ENCODE results near the gene RPP21.

DNA sequence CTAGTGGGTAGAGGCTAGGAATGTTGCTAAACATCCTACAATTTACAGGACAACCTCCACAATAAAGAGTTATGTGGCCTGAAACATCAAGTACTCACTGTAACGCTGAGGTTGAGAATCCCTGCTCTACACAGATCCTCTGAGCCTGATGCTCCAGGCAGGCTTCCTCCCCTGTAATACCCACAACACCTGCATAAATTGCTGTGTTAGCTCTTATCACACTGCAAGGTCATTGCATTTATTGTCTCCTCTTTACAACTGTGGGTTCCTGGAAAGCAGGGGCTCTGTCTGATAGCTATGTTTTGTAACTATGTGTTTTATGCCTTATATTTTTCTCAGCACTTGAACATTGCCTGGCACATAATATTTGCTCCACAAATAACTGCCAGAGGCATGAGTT is 11.6 kb downstream of the RPP21 start:
- TF ChIP-seq POLR2A (IDR thresholded peaks at IDR 0.05) = no peak
- TF ChIP-seq, protein P1, sequence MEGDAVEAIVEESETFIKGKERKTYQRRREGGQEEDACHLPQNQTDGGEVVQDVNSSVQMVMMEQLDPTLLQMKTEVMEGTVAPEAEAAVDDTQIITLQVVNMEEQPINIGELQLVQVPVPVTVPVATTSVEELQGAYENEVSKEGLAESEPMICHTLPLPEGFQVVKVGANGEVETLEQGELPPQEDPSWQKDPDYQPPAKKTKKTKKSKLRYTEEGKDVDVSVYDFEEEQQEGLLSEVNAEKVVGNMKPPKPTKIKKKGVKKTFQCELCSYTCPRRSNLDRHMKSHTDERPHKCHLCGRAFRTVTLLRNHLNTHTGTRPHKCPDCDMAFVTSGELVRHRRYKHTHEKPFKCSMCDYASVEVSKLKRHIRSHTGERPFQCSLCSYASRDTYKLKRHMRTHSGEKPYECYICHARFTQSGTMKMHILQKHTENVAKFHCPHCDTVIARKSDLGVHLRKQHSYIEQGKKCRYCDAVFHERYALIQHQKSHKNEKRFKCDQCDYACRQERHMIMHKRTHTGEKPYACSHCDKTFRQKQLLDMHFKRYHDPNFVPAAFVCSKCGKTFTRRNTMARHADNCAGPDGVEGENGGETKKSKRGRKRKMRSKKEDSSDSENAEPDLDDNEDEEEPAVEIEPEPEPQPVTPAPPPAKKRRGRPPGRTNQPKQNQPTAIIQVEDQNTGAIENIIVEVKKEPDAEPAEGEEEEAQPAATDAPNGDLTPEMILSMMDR (IDR thresholded peaks at IDR 0.05) = no peak

All from testis (tissue), 2 donors.